GM12865 (cell line): ENCODE data around the gene ZFAND3.
"Not testable (repeated sequence)": the region's sequence is repeated elsewhere in the genome, so short reads cannot be mapped to it uniquely, and the experiment has no call there.

Experiments
- DNase-seq: peaks from one replicate; pipeline ENCODE4 v3.0.0; 2010; ENCODE audit warnings: low read depth
- H3K4me3 ChIP-seq: 2 replicates; pipeline ENCODE4 v1.5.1; 2011; ENCODE audit warnings: mild to moderate bottlenecking, low read depth, low read length, control low read depth
- TF ChIP-seq, protein P1 (sequence below): IDR thresholded peaks from 2 replicates; pipeline ENCODE4 v1.5.1; 2011; ENCODE audit warnings: low read length, control low read depth, low read depth, inconsistent platforms; ENCODE audit not compliant: insufficient read depth; ENCODE audit errors: missing control alignments

ZFAND3 gene

GRCh38 chr6:37876843-37877242, 57.3 kb downstream of the ZFAND3 start:
- TF ChIP-seq, protein P1, sequence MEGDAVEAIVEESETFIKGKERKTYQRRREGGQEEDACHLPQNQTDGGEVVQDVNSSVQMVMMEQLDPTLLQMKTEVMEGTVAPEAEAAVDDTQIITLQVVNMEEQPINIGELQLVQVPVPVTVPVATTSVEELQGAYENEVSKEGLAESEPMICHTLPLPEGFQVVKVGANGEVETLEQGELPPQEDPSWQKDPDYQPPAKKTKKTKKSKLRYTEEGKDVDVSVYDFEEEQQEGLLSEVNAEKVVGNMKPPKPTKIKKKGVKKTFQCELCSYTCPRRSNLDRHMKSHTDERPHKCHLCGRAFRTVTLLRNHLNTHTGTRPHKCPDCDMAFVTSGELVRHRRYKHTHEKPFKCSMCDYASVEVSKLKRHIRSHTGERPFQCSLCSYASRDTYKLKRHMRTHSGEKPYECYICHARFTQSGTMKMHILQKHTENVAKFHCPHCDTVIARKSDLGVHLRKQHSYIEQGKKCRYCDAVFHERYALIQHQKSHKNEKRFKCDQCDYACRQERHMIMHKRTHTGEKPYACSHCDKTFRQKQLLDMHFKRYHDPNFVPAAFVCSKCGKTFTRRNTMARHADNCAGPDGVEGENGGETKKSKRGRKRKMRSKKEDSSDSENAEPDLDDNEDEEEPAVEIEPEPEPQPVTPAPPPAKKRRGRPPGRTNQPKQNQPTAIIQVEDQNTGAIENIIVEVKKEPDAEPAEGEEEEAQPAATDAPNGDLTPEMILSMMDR = no peak
- DNase-seq = no peak
- H3K4me3 ChIP-seq = no peak overlapping the region

- DNase-seq = no peak
- TF ChIP-seq, protein P1 = no peak
- H3K4me3 ChIP-seq = no peak overlapping the region
These were observed 58.0 kb downstream of the ZFAND3 start for GRCh38 chr6:37877373-37878149.

- DNase-seq = no peak
- TF ChIP-seq, protein P1 = no peak
- H3K4me3 ChIP-seq = no peak overlapping the region
These were observed 58.7 kb downstream of the ZFAND3 start for GRCh38 chr6:37878150-37878710.

DNA sequence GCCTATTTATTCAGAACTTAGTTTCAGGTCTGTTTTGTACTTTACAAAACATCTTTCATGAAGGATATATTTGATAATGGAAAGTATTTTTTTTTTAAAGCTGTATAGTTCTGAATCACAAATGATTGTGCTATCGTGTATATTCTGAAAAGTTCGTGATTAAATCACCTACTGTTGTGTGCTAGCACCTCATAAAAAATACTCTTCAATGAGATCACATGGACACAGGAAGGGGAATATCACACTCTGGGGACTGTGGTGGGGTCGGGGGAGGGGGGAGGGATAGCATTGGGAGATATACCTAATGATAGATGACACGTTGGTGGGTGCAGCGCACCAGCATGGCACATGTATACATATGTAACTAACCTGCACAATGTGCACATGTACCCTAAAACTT, 61.1 kb downstream of the ZFAND3 start:
- DNase-seq, H3K4me3 ChIP-seq: not testable (repeated sequence)

DNA sequence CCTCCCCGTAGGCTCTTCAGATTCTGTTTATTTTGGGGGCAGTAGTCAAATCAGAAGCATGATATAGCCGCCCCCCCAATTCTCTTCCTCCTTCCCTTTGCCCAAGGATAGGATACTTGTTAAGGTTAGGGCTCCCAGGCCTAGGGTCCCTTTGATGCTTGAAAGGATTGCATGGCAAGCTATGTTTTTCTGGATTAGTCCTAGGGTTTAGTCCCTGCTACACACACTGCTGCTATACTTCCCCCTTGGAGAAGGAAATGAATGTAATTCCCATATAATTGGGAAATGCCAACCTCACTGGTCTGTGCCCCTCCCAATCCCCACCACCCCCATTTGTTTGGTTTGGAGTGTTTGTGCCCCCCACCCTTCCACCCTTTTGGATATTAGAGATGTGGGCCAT, 62.8 kb downstream of the ZFAND3 start:
- peak; percentile 11 for DNase-seq
- TF ChIP-seq, protein P1 = no peak
- H3K4me3 ChIP-seq = no peak overlapping the region

GRCh38 chr6:37882724-37883413, 63.3 kb downstream of the ZFAND3 start:
- no peak overlapping the region for H3K4me3 ChIP-seq
- TF ChIP-seq, protein P1 = no peak
- no peak for DNase-seq

- TF ChIP-seq, protein P1 = no peak
- no peak for DNase-seq
- no peak overlapping the region for H3K4me3 ChIP-seq
These were observed 65.0 kb downstream of the ZFAND3 start for GRCh38 chr6:37884548-37884947.
